ENCODE results near the gene DDX27.
"Not testable (repeated sequence)": the region's sequence is repeated elsewhere in the genome, so short reads cannot be mapped to it uniquely, and the experiment has no call there.

DDX27 gene

DNA sequence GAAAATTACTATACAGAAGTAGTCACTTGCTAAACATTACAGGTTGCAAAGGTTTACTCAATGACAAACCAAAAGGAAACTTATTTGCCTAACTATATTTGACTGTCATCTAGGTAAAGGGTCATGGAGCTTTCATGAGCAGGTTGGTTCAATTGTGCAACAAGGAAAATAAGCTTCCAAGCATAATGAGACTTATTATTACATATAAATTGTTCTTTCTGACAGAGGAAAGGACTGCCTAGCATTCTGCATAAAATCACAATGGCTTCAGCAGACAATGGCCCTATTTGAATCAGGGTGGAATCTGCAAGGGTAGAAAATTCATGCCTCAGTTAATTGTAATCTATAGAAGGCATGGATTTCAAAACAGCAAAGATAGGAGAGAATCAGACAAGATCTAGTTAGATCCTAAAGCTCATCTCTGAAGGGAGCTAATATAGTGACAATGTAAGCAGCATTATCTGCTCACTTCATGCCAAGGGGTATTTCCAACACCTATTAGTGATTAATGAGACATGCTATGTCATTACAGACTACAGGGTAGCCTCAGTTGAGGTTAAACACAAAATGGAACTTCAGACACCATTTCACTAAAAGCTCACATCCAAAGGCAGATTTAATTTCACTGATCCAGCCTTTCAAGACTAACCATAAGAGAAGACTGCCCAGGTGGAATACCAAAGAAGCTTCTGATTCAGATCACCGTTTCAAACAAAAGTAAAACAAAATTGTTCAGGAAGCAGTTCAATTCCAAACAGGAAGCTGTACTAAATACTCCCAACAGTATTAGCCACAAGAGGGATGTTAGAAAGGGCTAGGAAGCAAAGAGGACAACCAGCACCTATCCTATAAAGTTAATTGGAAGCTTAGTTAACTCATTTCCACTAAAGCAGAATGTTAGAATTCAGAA lies 39.6 kb upstream of the DDX27 start:
- H3K4me3 ChIP-seq (ENCODE audit: low read length), result no peak overlapping the region
- no peaks in the 10 kb centered on the region for H3K9me3 ChIP-seq (ENCODE audit: control insufficient read depth, insufficient read depth, low read length)
- no peaks in the 10 kb centered on the region for H3K9me2 ChIP-seq (replicated peaks; ENCODE audit: control insufficient read depth, low read length)
- H3K79me2 ChIP-seq (ENCODE audit: control insufficient read depth, low read length), result peaks cover 95% of the 10 kb centered on the region
- peaks cover 13% of the 10 kb centered on the region; the same call in 1 of the 2 replicates for H4K20me1 ChIP-seq (ENCODE audit: control insufficient read depth, insufficient read depth, low read depth, low read length)
- 0 out of 2 replicates have a peak, but pooled peaks cover 4% of the 10 kb centered on the region for H3F3A ChIP-seq (ENCODE audit: control insufficient read depth, insufficient read depth)
- H3K27me3 ChIP-seq (ENCODE audit: control insufficient read depth, low read length), result no peaks in the 10 kb centered on the region
- no peak overlapping the region for H3K27ac ChIP-seq (ENCODE audit: low read depth, low read length)
- H3K4me2 ChIP-seq (ENCODE audit: low read length), result peak overlapping the region; percentile 35
- H3K4me1 ChIP-seq (ENCODE audit: control insufficient read depth, low read length), result peaks cover 30% of the 10 kb centered on the region
- TF ChIP-seq EZH2phosphoT487 (IDR thresholded peaks at IDR 0.05; ENCODE audit: borderline replicate concordance, low read length), result no peak
- peaks cover 23% of the 10 kb centered on the region for H3K36me3 ChIP-seq (ENCODE audit: control insufficient read depth, low read length)

DNA sequence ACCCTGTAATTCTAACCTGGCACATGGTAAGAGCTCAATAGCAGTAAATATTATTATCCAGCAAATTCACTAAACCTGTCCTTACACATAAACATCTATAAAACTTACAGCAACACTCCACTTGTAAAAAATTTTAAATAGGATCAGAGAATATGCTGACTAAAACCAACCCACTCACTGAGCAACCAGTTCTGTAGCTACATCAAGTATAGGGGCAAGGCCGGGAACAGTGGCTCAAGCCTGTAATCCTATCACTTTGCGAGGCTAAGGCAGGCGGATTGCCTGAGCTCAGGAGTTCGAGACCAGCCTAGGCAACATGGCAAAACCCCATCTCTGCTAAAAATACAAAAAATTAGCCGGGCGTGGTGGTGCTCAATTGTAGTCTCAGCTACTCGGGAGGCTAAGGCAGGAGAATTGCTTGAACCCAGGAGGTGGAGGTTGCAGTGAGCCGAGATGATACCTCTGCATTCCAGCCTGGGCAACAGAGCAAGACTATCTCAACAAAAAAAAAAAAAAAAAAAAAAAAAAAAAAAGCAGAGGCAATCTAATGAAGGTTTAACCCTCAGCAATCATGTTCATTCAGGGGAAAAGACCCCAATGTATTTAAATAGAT lies 37.8 kb upstream of the DDX27 start:
- H4K20me1 ChIP-seq (ENCODE audit: control insufficient read depth, insufficient read depth, low read depth, low read length), result peaks cover 26% of the 10 kb centered on the region
- no peaks in the 10 kb centered on the region for H3K27me3 ChIP-seq (ENCODE audit: control insufficient read depth, low read length)
- no peak for TF ChIP-seq EZH2phosphoT487 (IDR thresholded peaks at IDR 0.05; ENCODE audit: borderline replicate concordance, low read length)
- TF ChIP-seq, protein P1, sequence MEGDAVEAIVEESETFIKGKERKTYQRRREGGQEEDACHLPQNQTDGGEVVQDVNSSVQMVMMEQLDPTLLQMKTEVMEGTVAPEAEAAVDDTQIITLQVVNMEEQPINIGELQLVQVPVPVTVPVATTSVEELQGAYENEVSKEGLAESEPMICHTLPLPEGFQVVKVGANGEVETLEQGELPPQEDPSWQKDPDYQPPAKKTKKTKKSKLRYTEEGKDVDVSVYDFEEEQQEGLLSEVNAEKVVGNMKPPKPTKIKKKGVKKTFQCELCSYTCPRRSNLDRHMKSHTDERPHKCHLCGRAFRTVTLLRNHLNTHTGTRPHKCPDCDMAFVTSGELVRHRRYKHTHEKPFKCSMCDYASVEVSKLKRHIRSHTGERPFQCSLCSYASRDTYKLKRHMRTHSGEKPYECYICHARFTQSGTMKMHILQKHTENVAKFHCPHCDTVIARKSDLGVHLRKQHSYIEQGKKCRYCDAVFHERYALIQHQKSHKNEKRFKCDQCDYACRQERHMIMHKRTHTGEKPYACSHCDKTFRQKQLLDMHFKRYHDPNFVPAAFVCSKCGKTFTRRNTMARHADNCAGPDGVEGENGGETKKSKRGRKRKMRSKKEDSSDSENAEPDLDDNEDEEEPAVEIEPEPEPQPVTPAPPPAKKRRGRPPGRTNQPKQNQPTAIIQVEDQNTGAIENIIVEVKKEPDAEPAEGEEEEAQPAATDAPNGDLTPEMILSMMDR (IDR thresholded peaks at IDR 0.05; ENCODE audit: low read depth, low read length, poor library complexity, severe bottlenecking), result no peak
- no peaks in the 10 kb centered on the region for H3K9me3 ChIP-seq (ENCODE audit: control insufficient read depth, insufficient read depth, low read length)
- no peaks in the 10 kb centered on the region for H3K9me2 ChIP-seq (replicated peaks; ENCODE audit: control insufficient read depth, low read length)
- H3K4me2 ChIP-seq (ENCODE audit: low read length), result no peak overlapping the region
- H3K27ac ChIP-seq (ENCODE audit: low read depth, low read length), result no peak overlapping the region
- H3F3A ChIP-seq (ENCODE audit: control insufficient read depth, insufficient read depth), result 0 out of 2 replicates have a peak, but pooled peaks cover 4% of the 10 kb centered on the region
- peaks cover 100% of the 10 kb centered on the region for H3K79me2 ChIP-seq (ENCODE audit: control insufficient read depth, low read length)
- peaks cover 31% of the 10 kb centered on the region for H3K36me3 ChIP-seq (ENCODE audit: control insufficient read depth, low read length)
- H3K4me1 ChIP-seq (ENCODE audit: control insufficient read depth, low read length), result peaks cover 46% of the 10 kb centered on the region
- H3K4me3 ChIP-seq (ENCODE audit: low read length), result no peak overlapping the region

DNA sequence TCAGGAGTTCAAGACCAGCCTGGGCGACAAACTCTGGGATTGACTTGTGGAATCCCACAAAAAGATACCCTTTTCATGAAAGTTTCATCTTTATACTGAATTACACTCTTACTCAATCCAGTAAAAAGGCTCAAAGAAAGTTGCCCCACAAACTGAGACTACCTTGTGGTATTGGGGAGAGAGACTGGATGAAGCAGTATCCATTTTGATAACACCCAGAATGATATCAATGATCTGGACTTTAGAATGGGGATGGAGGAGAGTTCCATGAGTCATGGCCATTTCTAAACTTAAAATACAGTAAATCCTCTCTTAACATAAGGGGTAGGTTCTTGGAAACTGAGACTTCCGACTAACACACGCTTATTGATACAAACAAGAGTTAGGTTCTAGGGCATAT lies 35.8 kb upstream of the DDX27 start:
- Histone ChIP-seq H3K27ac (ENCODE audit: low read depth, low read length) (no peak overlapping the region), H4K20me1 (ENCODE audit: control insufficient read depth, insufficient read depth, low read depth, low read length) (peaks cover 36% of the 10 kb centered on the region), H3K4me1 (ENCODE audit: control insufficient read depth, low read length) (peaks cover 50% of the 10 kb centered on the region), H3K4me2 (ENCODE audit: low read length) (no peak overlapping the region), H3K27me3 (ENCODE audit: control insufficient read depth, low read length) (no peaks in the 10 kb centered on the region), H3K4me3 (ENCODE audit: low read length) (no peak overlapping the region), H3K9me3 (ENCODE audit: control insufficient read depth, insufficient read depth, low read length) (no peaks in the 10 kb centered on the region), H3K36me3 (ENCODE audit: control insufficient read depth, low read length) (peaks cover 29% of the 10 kb centered on the region), H3K9me2 (replicated peaks; ENCODE audit: control insufficient read depth, low read length) (no peaks in the 10 kb centered on the region), H3F3A (ENCODE audit: control insufficient read depth, insufficient read depth) (0 out of 2 replicates have a peak, but pooled peaks cover 4% of the 10 kb centered on the region), H3K79me2 (ENCODE audit: control insufficient read depth, low read length) (peaks cover 96% of the 10 kb centered on the region)
- TF ChIP-seq, protein P1 (IDR thresholded peaks at IDR 0.05; ENCODE audit: low read depth, low read length, poor library complexity, severe bottlenecking), result no peak
- TF ChIP-seq EZH2phosphoT487 (IDR thresholded peaks at IDR 0.05; ENCODE audit: borderline replicate concordance, low read length), result no peak

DNA sequence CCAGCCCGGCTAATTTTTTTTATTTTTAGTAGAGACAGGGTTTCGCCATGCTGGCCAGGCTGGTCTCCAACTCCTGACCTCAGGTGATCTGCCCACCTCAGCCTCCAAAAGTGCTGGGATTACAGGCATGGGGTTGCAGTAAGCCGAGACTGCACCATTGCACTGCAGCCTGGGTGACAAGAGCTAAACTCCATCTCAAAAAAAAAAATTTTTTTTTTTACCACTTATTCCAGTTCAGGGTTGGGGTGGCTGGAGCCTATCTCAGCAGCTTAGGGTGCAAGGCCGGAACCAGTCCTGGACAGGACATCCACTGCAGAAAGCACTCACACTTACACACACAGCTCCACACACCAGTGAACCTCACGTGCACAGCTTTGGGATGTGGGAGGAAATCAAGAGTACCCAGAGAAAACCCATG lies 35.1 kb upstream of the DDX27 start:
- H3K4me2 ChIP-seq (ENCODE audit: low read length); H3F3A ChIP-seq (ENCODE audit: control insufficient read depth, insufficient read depth); H3K9me2 ChIP-seq (replicated peaks; ENCODE audit: control insufficient read depth, low read length); H3K4me3 ChIP-seq (ENCODE audit: low read length); H3K27me3 ChIP-seq (ENCODE audit: control insufficient read depth, low read length); H3K27ac ChIP-seq (ENCODE audit: low read depth, low read length); H3K9me3 ChIP-seq (ENCODE audit: control insufficient read depth, insufficient read depth, low read length): not testable (repeated sequence)
- H3K79me2 ChIP-seq (ENCODE audit: control insufficient read depth, low read length), result peaks cover 89% of the 10 kb centered on the region
- peaks cover 36% of the 10 kb centered on the region for H4K20me1 ChIP-seq (ENCODE audit: control insufficient read depth, insufficient read depth, low read depth, low read length)
- peaks cover 53% of the 10 kb centered on the region for H3K4me1 ChIP-seq (ENCODE audit: control insufficient read depth, low read length)
- H3K36me3 ChIP-seq (ENCODE audit: control insufficient read depth, low read length), result peaks cover 29% of the 10 kb centered on the region

Measured in DOHH2 (cell line).